H1 (cell line): ENCODE results near the gene PDZRN4.

Experiments used
- CTCF ChIP-seq, 3 experiments: IDR thresholded peaks; 1 replicate in 2 of 3; 2 replicates in 1 of 3; pipeline versions ENCODE4 v1.5.1 to v1.6.1; 2011; ENCODE audit warnings: low read length in 3 of 3, mild to moderate bottlenecking in 3 of 3, inconsistent platforms in 2 of 3, low read depth in 1 of 3, moderate library complexity in 1 of 3; ENCODE audit not compliant: insufficient read depth in 1 of 3; ENCODE audit errors: control extremely low read depth in 1 of 3
- E2F6 ChIP-seq: IDR thresholded peaks from 2 replicates; pipeline ENCODE4 v1.6.1; 2012; ENCODE audit warnings: inconsistent platforms
- EP300 ChIP-seq, 2 experiments: IDR thresholded peaks; 1 replicate in 1 of 2; 2 replicates in 1 of 2; pipeline ENCODE4 v1.6.1; 2011 to 2012; ENCODE audit warnings: low read depth in 2 of 2, low read length in 2 of 2, mild to moderate bottlenecking in 2 of 2, borderline replicate concordance in 1 of 2, inconsistent platforms in 1 of 2, moderate library complexity in 1 of 2
- EZH2 ChIP-seq: fragments of 200-600 bp; sonication (generic); IDR thresholded peaks from 2 replicates; pipeline ENCODE4 v1.7.1; 2012; ENCODE audit warnings: low read depth, mild to moderate bottlenecking, moderate library complexity, low read length, inconsistent platforms; ENCODE audit not compliant: severe bottlenecking
- GABPA ChIP-seq: IDR thresholded peaks from 2 replicates; pipeline ENCODE4 v1.6.1; 2011; ENCODE audit warnings: mild to moderate bottlenecking, low read length, moderate library complexity, borderline replicate concordance; ENCODE audit not compliant: insufficient read depth
- RNF2 ChIP-seq: fragments of 200-900, 300-1000 bp; sonication (generic); IDR thresholded peaks from 2 replicates; pipeline ENCODE4 v1.7.1; 2016; ENCODE audit warnings: borderline replicate concordance, low read depth, mild to moderate bottlenecking, antibody characterized with exemption, low read length; ENCODE audit not compliant: poor library complexity, severe bottlenecking; ENCODE audit errors: missing control alignments
- SRF ChIP-seq: IDR thresholded peaks from 2 replicates; pipeline ENCODE4 v1.6.1; 2011; ENCODE audit warnings: mild to moderate bottlenecking, low read depth, low read length, moderate library complexity
- ZNF274 ChIP-seq: IDR thresholded peaks from 2 replicates; pipeline ENCODE4 v1.7.0; 2012; ENCODE audit warnings: low read length, borderline replicate concordance; ENCODE audit errors: extremely low read depth
- TF ChIP-seq, protein P1 (sequence below): IDR thresholded peaks from 2 replicates; pipeline ENCODE4 v1.6.1; 2011; ENCODE audit warnings: low read depth, mild to moderate bottlenecking, low read length; ENCODE audit not compliant: insufficient read depth

DNA sequence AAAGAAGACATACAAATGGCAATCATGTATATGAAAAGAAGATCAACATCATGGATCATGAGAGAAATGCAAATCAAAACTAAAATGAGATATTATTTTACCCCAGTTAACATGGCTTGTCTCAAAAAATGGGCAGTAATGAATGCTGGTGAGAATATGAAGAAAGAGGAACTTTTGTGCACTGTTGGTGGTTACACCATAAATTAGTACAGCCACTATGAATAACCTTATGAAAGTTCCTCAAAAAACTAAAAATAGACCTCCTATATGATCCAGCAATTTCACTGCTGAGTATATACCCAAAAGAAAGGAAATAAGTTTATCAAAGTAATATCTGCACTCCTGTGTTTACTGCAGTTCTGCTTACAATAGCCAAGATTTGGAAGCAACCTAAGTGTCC is 151.7 kb downstream of the PDZRN4 start:
- TF ChIP-seq CTCF (IDR thresholded peaks at IDR 0.05; ENCODE audit: control extremely low read depth in 1 of 3, insufficient read depth in 1 of 3, low read depth in 1 of 3, low read length in 3 of 3) (no peak), SRF (no peak), E2F6 (no peak), EZH2 (no peak), RNF2 (no peak), ZNF274 (no peak), GABPA (no peak), EP300 (IDR thresholded peaks at IDR 0.05; ENCODE audit: borderline replicate concordance in 1 of 2, low read depth in 2 of 2, low read length in 2 of 2) (no peak)
- TF ChIP-seq, protein P1, sequence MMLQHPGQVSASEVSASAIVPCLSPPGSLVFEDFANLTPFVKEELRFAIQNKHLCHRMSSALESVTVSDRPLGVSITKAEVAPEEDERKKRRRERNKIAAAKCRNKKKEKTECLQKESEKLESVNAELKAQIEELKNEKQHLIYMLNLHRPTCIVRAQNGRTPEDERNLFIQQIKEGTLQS, result no peak
